Measurements from ENCODE around the gene MICA.

The MICA gene

GRCh38 chr6:31462026-31462963, 58.9 kb downstream of the MICA start:
- peak; percentile 54 for DNase-seq

GRCh38 chr6:31462964-31463870, 59.8 kb downstream of the MICA start:
- peak; percentile 24 for DNase-seq

DNA sequence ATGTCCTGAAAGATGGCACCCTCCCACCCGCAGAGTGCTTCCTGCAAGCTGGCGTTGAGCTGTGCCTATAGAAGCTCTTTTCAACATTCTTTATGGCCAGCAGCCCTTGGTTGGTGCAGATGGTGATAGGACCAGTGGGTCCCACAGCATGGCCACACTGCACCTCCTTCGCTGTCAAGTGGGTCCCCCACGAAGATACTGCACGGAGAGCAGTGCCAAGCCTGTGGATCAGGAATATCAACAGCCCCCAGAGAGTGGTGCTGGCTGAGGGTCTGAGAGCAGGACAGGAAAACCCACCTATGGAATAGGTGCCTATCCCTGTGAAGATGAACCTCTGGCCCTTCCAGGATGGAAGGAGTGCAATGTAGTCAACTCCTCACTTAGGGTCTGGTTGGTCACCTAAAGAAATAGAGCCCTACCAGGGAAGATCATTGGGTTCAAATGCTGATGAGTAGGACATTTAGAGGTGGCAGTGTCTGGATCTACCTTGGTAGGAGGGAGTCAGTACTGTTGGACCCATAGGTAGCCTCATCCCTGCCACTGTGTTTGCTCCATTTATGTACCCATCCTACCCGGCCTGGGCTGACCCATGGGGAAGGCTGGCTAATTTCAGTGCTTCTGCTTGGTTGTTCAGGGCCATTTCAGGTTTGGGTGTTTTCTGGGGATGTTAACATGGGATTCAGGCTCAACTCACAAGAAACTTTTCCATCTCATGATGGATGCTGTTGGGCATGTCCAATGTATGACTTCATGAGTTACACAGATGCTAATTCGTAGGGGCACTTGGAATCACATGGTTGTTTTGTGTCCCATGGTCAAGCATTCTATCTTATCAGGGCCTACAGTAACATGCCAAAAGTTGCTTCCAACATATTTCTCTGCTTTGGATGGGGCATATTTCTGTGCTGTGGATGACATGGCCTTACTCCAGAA, 61.1 kb downstream of the MICA start:
- no peak for DNase-seq

Data from HCEC 1CT (cell line).